SIG-M5 treated with dmso at 0.1 percent for 504 hours (cell line): ENCODE measurements around the gene GABBR1.

ENCODE experiments used
- DNase-seq: peaks from one replicate; lab custom pipeline; 2025; ENCODE audit not compliant: unreplicated experiment; lab: John Stamatoyannopoulos, UW

GABBR1 gene

GRCh38 chr6:29576056-29576455 lies 56.9 kb downstream of the GABBR1 start:
- no peak for DNase-seq

- DNase-seq = no peak
Observed at GRCh38 chr6:29567991-29568390, 65.0 kb downstream of the GABBR1 start.

GRCh38 chr6:29567541-29567940 lies 65.4 kb downstream of the GABBR1 start:
- no peak for DNase-seq

- no peak for DNase-seq
Observed at GRCh38 chr6:29566856-29567255, 66.1 kb downstream of the GABBR1 start.

- DNase-seq = no peak
Observed at GRCh38 chr6:29564875-29565274, 68.1 kb downstream of the GABBR1 start.

GRCh38 chr6:29563435-29563965 lies 69.5 kb downstream of the GABBR1 start:
- DNase-seq = no peak

GRCh38 chr6:29561606-29562181 lies 71.3 kb downstream of the GABBR1 start:
- no peak for DNase-seq

- DNase-seq = no peak
Observed at GRCh38 chr6:29561091-29561490, 71.9 kb downstream of the GABBR1 start.

- no peak for DNase-seq
Observed at GRCh38 chr6:29559524-29560287, 73.3 kb downstream of the GABBR1 start, which contains the start of gene UBD. Gene UBD (minus strand): TSS chr6:29559732. CDS start chr6:29559701, 31 bp downstream.

- DNase-seq = no peak
Observed at GRCh38 chr6:29558439-29559079, 74.4 kb downstream of the GABBR1 start.

- DNase-seq = no peak
Observed at GRCh38 chr6:29557320-29557719, 75.7 kb downstream of the GABBR1 start.

- DNase-seq = no peak
Observed at GRCh38 chr6:29554764-29555163, 78.2 kb downstream of the GABBR1 start.

- DNase-seq = no peak
Observed at GRCh38 chr6:29553268-29554057, 79.5 kb downstream of the GABBR1 start.

GRCh38 chr6:29552512-29553051 lies 80.4 kb downstream of the GABBR1 start:
- DNase-seq = peak; percentile 50

- no peak for DNase-seq
Observed at GRCh38 chr6:29547573-29547972, 85.4 kb downstream of the GABBR1 start.

GRCh38 chr6:29537714-29538403 lies 95.1 kb downstream of the GABBR1 start:
- DNase-seq = no peak

- no peak for DNase-seq
Observed at GRCh38 chr6:29532320-29532951, 100.5 kb downstream of the GABBR1 start.

GRCh38 chr6:29531668-29532067 lies 101.3 kb downstream of the GABBR1 start:
- no peak for DNase-seq

- no peak for DNase-seq
Observed at GRCh38 chr6:29530671-29531310, 102.2 kb downstream of the GABBR1 start.
